H9 (cell line): ENCODE data around the gene CACNA1D. TPM values are rescaled to one million over a fixed set of nuclear protein-coding genes. Genes with fewer than 3 reads are reported as not detected.

ENCODE experiments used
- DNase-seq: peaks from one replicate; pipeline ENCODE4 v3.0.0-alpha.2; 2017
- H2AFZ ChIP-seq: one replicate; pipeline ENCODE4 v1.6.1; 2013; ENCODE audit warnings: mild to moderate bottlenecking, low read length, control low read depth, moderate library complexity
- H2AK5ac ChIP-seq: 2 replicates; pipeline ENCODE4 v1.6.1; 2013; ENCODE audit warnings: low read length, control low read depth, mixed read lengths; ENCODE audit not compliant: insufficient read length
- H2BK120ac ChIP-seq: one replicate; pipeline ENCODE4 v1.6.1; 2013; ENCODE audit warnings: low read depth, mild to moderate bottlenecking, low read length, control low read depth, inconsistent platforms; ENCODE audit not compliant: poor library complexity, severe bottlenecking
- H2BK12ac ChIP-seq: 2 replicates; pipeline ENCODE4 v1.6.1; 2013; ENCODE audit warnings: low read length, control low read depth, mixed read lengths, low read depth; ENCODE audit not compliant: insufficient read length
- H2BK15ac ChIP-seq: 2 replicates; pipeline ENCODE4 v1.6.1; 2013; ENCODE audit warnings: low read depth, low read length, control low read depth
- H2BK20ac ChIP-seq: one replicate; pipeline ENCODE4 v1.6.1; 2013; ENCODE audit warnings: low read depth, mild to moderate bottlenecking, low read length, control low read depth, inconsistent platforms; ENCODE audit not compliant: poor library complexity, severe bottlenecking
- H2BK5ac ChIP-seq: 2 replicates; pipeline ENCODE4 v1.6.1; 2013; ENCODE audit warnings: low read length, control low read depth, mixed read lengths; ENCODE audit not compliant: insufficient read length
- H3K14ac ChIP-seq: 2 replicates; pipeline ENCODE4 v1.6.1; 2013; ENCODE audit warnings: low read length, control low read depth; ENCODE audit not compliant: insufficient read depth
- H3K18ac ChIP-seq: 2 replicates; pipeline ENCODE4 v1.6.1; 2013; ENCODE audit warnings: low read depth, mild to moderate bottlenecking, mixed read lengths, low read length, control low read depth; ENCODE audit not compliant: insufficient read length
- H3K23ac ChIP-seq: 2 replicates; pipeline ENCODE4 v1.6.1; 2013; ENCODE audit warnings: low read length, control low read depth, mixed read lengths, low read depth; ENCODE audit not compliant: insufficient read length
- H3K23me2 ChIP-seq: 2 replicates; pipeline ENCODE4 v1.6.1; 2013; ENCODE audit warnings: low read depth, mild to moderate bottlenecking, mixed read lengths, low read length, control low read depth; ENCODE audit not compliant: insufficient read length, poor library complexity, severe bottlenecking
- H3K27ac ChIP-seq: 2 replicates; pipeline ENCODE4 v1.5.1; 2013; ENCODE audit warnings: low read length, control low read depth, mixed read lengths, low read depth; ENCODE audit not compliant: insufficient read length
- H3K27me3 ChIP-seq: 2 replicates; pipeline ENCODE4 v1.6.1; 2013; ENCODE audit warnings: low read length, control low read depth, inconsistent platforms; ENCODE audit not compliant: insufficient read depth
- H3K4ac ChIP-seq: 2 replicates; pipeline ENCODE4 v1.6.1; 2013; ENCODE audit warnings: low read depth, mild to moderate bottlenecking, control low read depth, inconsistent platforms, low read length, moderate library complexity
- H3K4me1 ChIP-seq: 2 replicates; pipeline ENCODE4 v1.6.1; 2013; ENCODE audit warnings: low read length, control low read depth, inconsistent platforms; ENCODE audit not compliant: insufficient read depth
- H3K4me2 ChIP-seq: 2 replicates; pipeline ENCODE4 v1.6.1; 2013; ENCODE audit warnings: low read length, control low read depth, mixed read lengths; ENCODE audit not compliant: insufficient read length, insufficient read depth
- H3K56ac ChIP-seq: 2 replicates; pipeline ENCODE4 v1.6.1; 2013; ENCODE audit warnings: low read depth, mild to moderate bottlenecking, mixed read lengths, low read length, control low read depth; ENCODE audit not compliant: insufficient read length
- H3K79me1 ChIP-seq: 2 replicates; pipeline ENCODE4 v1.6.1; 2013; ENCODE audit warnings: low read depth, mild to moderate bottlenecking, moderate library complexity, low read length, control low read depth, inconsistent platforms; ENCODE audit not compliant: insufficient read depth, poor library complexity, severe bottlenecking
- H3K79me2 ChIP-seq: 2 replicates; pipeline ENCODE4 v1.6.1; 2013; ENCODE audit warnings: low read length, control low read depth, inconsistent platforms; ENCODE audit not compliant: insufficient read depth
- H3K9ac ChIP-seq: 2 replicates; pipeline ENCODE4 v1.6.1; 2013; ENCODE audit warnings: low read length, control low read depth, mixed read lengths; ENCODE audit not compliant: insufficient read length; ENCODE audit errors: extremely low read depth
- H3K9me3 ChIP-seq: one replicate; pipeline ENCODE4 v1.6.1; 2013; ENCODE audit warnings: low read depth, low read length, inconsistent platforms; ENCODE audit not compliant: control insufficient read depth
- H3T11ph ChIP-seq: one replicate; pipeline ENCODE4 v1.6.1; 2013; ENCODE audit warnings: mild to moderate bottlenecking, low read length, control low read depth, inconsistent platforms
- H4K20me1 ChIP-seq: one replicate; pipeline ENCODE4 v1.6.1; 2013; ENCODE audit not compliant: control insufficient read depth, insufficient read length, insufficient read depth
- H4K5ac ChIP-seq: 2 replicates; pipeline ENCODE4 v1.6.1; 2013; ENCODE audit warnings: low read depth, mild to moderate bottlenecking, mixed read lengths, low read length, control low read depth; ENCODE audit not compliant: insufficient read length
- H4K8ac ChIP-seq: replicated peaks from 2 replicates; pipeline ENCODE4 v1.6.1; 2013; ENCODE audit warnings: low read length, control low read depth, mixed read lengths, low read depth; ENCODE audit not compliant: insufficient read length
- H4K91ac ChIP-seq: 2 replicates; pipeline ENCODE4 v1.6.1; 2013; ENCODE audit warnings: low read depth, mild to moderate bottlenecking, moderate library complexity, mixed read lengths, low read length, control low read depth; ENCODE audit not compliant: insufficient read length
- H3K27ac Mint-ChIP-seq, 3 experiments: 2 replicates in 2 of 3; 3 replicates in 1 of 3; pipeline ENCODE4 v1.8.0; 2020 to 2021; ENCODE audit warnings: mixed read lengths in 3 of 3, mild to moderate bottlenecking in 1 of 3, moderate library complexity in 1 of 3
- H3K27me3 Mint-ChIP-seq: 2 replicates; pipeline ENCODE4 v1.8.0; 2021; ENCODE audit warnings: low read depth, mild to moderate bottlenecking, moderate library complexity, mixed read lengths
- H3K36me3 Mint-ChIP-seq, 3 experiments: 2 replicates in 2 of 3; 3 replicates in 1 of 3; pipeline ENCODE4 v1.8.0; 2020 to 2021; ENCODE audit warnings: low read depth in 3 of 3, mixed read lengths in 3 of 3; ENCODE audit not compliant: insufficient read depth in 1 of 3
- H3K4me1 Mint-ChIP-seq, 2 experiments: 2 replicates each; pipeline ENCODE4 v1.8.0; 2020; ENCODE audit warnings: mixed read lengths in 2 of 2
- H3K4me3 Mint-ChIP-seq, 2 experiments: 2 replicates in 1 of 2; 3 replicates in 1 of 2; pipeline ENCODE4 v1.8.0; 2020 to 2021; ENCODE audit warnings: mild to moderate bottlenecking in 2 of 2, mixed read lengths in 2 of 2, moderate library complexity in 1 of 2
- H3K9me3 Mint-ChIP-seq, 2 experiments: 2 replicates in 1 of 2; 3 replicates in 1 of 2; pipeline ENCODE4 v1.8.0; 2020; ENCODE audit warnings: mild to moderate bottlenecking in 2 of 2, mixed read lengths in 2 of 2, moderate library complexity in 1 of 2
- CTCF ChIP-seq: fragments of 200-600 bp; sonication (generic); conservative IDR thresholded peaks from 3 replicates; pipeline ENCODE4 v1.8.0; 2021; ENCODE audit warnings: antibody characterized with exemption, mild to moderate bottlenecking
- WGBS: extraction: QIAGEN DNeasy Blood & Tissue Kit; methylation state at CpG from one replicate; pipeline ENCODE4 v1.1.7; 2013; ENCODE audit warnings: missing lambda C conversion rate, low lambda C conversion rate, mixed read lengths; ENCODE audit not compliant: insufficient read length; ENCODE audit errors: extremely low coverage; 5-methylcytosine and 5-hydroxymethylcytosine counted together
- total RNA-seq: library from RNA; stranded (reverse); gene quantifications from 2 replicates; pipeline ENCODE4 v1.2.1, GENCODE V29; 2021

CACNA1D gene
- total RNA-seq, 1 experiment from 2014 or later = 3.5 TPM

DNA sequence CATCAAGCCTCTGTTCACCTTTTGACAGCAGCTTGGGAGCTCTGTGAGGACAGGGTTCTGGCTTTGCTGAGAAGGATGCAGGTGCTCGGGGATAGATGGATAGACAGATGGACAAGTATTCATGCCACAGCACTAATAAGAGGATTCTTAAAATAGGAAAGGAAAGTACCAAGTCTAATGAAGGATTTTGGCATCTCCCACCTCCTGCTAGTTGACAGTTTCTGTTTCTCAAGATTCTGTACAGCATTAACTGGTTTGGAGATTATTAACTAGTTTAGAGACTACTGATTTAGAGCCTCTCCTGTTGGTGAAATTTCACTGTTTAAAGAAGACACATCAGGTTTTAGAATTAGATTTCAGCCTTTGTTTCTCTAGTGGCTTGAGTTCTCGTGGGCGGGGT is 152.3 kb downstream of the CACNA1D start:
- Histone ChIP-seq H3K56ac (no peak overlapping the region), H3T11ph (no peak overlapping the region), H3K9me3 (no peaks in the 10 kb centered on the region), H3K27ac (no peak overlapping the region), H2AK5ac (no peak overlapping the region), H3K79me1 (no peaks in the 10 kb centered on the region), H2BK20ac (no peak overlapping the region), H3K79me2 (no peaks in the 10 kb centered on the region), H4K5ac (no peak overlapping the region), H4K91ac (no peak overlapping the region), H2BK120ac (no peak overlapping the region), H3K23ac (no peak overlapping the region), H2BK12ac (no peak overlapping the region), H2AFZ (no peak overlapping the region), H4K20me1 (no peaks in the 10 kb centered on the region), H3K18ac (no peak overlapping the region), H3K14ac (no peak overlapping the region; the same call in 1 of the 2 replicates), H3K27me3 (no peaks in the 10 kb centered on the region), H4K8ac (no peak overlapping the region), H3K4ac (no peak overlapping the region), H3K23me2 (no peaks in the 10 kb centered on the region), H3K4me1 (no peaks in the 10 kb centered on the region), H3K9ac (no peak overlapping the region), H2BK15ac (no peak overlapping the region), H3K4me2 (no peak overlapping the region), H2BK5ac (no peak overlapping the region)
- no peak overlapping the region for H3K27ac Mint-ChIP-seq
- no CpG with 5 or more reads among the region's 3 CpGs for WGBS
- peaks cover 0 to 5% of the 10 kb centered on the region in 2 experiments for H3K4me1 Mint-ChIP-seq
- no peaks in the 10 kb centered on the region for H3K36me3 Mint-ChIP-seq
- no peak overlapping the region for H3K4me3 Mint-ChIP-seq
- DNase-seq = no peak
- no peaks in the 10 kb centered on the region for H3K9me3 Mint-ChIP-seq
- H3K27me3 Mint-ChIP-seq = peaks cover 5% of the 10 kb centered on the region
- no peak for TF ChIP-seq CTCF
